CD4-positive, alpha-beta T cell (primary cell): ENCODE results near the gene MBNL2. TPM values are rescaled to one million over a fixed set of nuclear protein-coding genes. Genes with fewer than 3 reads are reported as not detected.

Experiments
- ATAC-seq: fragments of 200-7000 bp; cut with Tn5 transposase; one replicate; pipeline ENCODE4 v1.10.0; 2022; ENCODE audit warnings: mild to moderate bottlenecking; ENCODE audit not compliant: poor library complexity
- CTCF ChIA-PET: fragments of 350-600 bp; sonication (Branson Sonifier 250); formaldehyde crosslinking; loops from one replicate; lab custom pipeline; 2021; ENCODE audit warnings: antibody characterized with exemption, inconsistent platforms; lab: Charles Lee
- POLR2A ChIA-PET: fragments of 350-600 bp; sonication (Branson Sonifier 250); formaldehyde crosslinking; loops from one replicate; lab custom pipeline; 2021; ENCODE audit warnings: antibody characterized with exemption, inconsistent platforms; lab: Charles Lee
- DNase-seq, 14 experiments: peaks; one replicate each; pipeline ENCODE4 v3.0.0-alpha.2; 2013 to 2020; ENCODE audit warnings: mixed read lengths in 2 of 14
- H3K27ac ChIP-seq, 2 donors: one replicate each; pipeline versions ENCODE4 v1.5.1 to v1.7.0; 2013; ENCODE audit warnings: low read length in 2 of 2, low read depth in 1 of 2, mild to moderate bottlenecking in 1 of 2
- H3K27me3 ChIP-seq, 2 experiments: 1 replicate in 1 of 2; 2 replicates in 1 of 2; pipeline versions ENCODE4 v1.6.1 to v1.7.0; 2013; ENCODE audit warnings: low read length in 2 of 2, control low read depth in 1 of 2, mild to moderate bottlenecking in 1 of 2, moderate library complexity in 1 of 2; ENCODE audit not compliant: insufficient read depth in 2 of 2, control insufficient read depth in 1 of 2
- H3K36me3 ChIP-seq: one replicate; pipeline ENCODE4 v1.6.1; 2013; ENCODE audit warnings: low read length, control low read depth; ENCODE audit not compliant: insufficient read depth
- H3K4me1 ChIP-seq: one replicate; pipeline ENCODE4 v1.6.1; 2013; ENCODE audit warnings: low read length, control low read depth; ENCODE audit not compliant: insufficient read depth
- H3K4me3 ChIP-seq: one replicate; pipeline ENCODE4 v1.5.1; 2013; ENCODE audit warnings: mild to moderate bottlenecking, low read length, moderate library complexity
- H3K9me3 ChIP-seq, 2 experiments: 1 replicate in 1 of 2; 2 replicates in 1 of 2; pipeline versions ENCODE4 v1.6.1 to v1.7.0; 2013; ENCODE audit warnings: low read length in 2 of 2, mild to moderate bottlenecking in 2 of 2, control low read depth in 1 of 2, moderate library complexity in 1 of 2; ENCODE audit not compliant: control insufficient read depth in 1 of 2, insufficient read depth in 1 of 2
- H3K27ac Mint-ChIP-seq: one replicate; pipeline ENCODE4 v1.8.0; 2020; ENCODE audit warnings: mixed read lengths
- H3K27me3 Mint-ChIP-seq: one replicate; pipeline ENCODE4 v1.8.0; 2021; ENCODE audit warnings: mixed read lengths
- H3K36me3 Mint-ChIP-seq: one replicate; pipeline ENCODE4 v1.8.0; 2021; ENCODE audit warnings: low read depth, mixed read lengths
- H3K4me1 Mint-ChIP-seq: one replicate; pipeline ENCODE4 v1.8.0; 2021; ENCODE audit warnings: low read depth, mixed read lengths
- H3K4me3 Mint-ChIP-seq: one replicate; pipeline ENCODE4 v1.8.0; 2020; ENCODE audit warnings: mild to moderate bottlenecking, mixed read lengths
- H3K9me3 Mint-ChIP-seq: one replicate; pipeline ENCODE4 v1.8.0; 2020; ENCODE audit warnings: mixed read lengths
- CTCF ChIP-seq: fragments of 200-600 bp; IDR thresholded peaks from one replicate; pipeline ENCODE4 v1.8.0; 2022; ENCODE audit warnings: antibody characterized with exemption, mild to moderate bottlenecking
- intact Hi-C, 2 experiments: fragments of 100-400 bp; cut with DNase I in 1 of 2; cut with micrococcal nuclease in 1 of 2; formaldehyde crosslinking; loops; one replicate each; pipeline versions ENCODE4 v1.15.1 to v1.9.0; 2023 to 2025; cut with DNase I, micrococcal nuclease
- total RNA-seq, 174 experiments: library from RNA in 2 of 174; stranded (reverse) in 2 of 174; gene quantifications; one replicate each; pipeline ENCODE4 v1.2.3 and lab custom pipeline; 2021 to 2026

The MBNL2 gene
- total RNA-seq, 2 experiments from 2014 or later, result 35.9 to 36.0 TPM

DNA sequence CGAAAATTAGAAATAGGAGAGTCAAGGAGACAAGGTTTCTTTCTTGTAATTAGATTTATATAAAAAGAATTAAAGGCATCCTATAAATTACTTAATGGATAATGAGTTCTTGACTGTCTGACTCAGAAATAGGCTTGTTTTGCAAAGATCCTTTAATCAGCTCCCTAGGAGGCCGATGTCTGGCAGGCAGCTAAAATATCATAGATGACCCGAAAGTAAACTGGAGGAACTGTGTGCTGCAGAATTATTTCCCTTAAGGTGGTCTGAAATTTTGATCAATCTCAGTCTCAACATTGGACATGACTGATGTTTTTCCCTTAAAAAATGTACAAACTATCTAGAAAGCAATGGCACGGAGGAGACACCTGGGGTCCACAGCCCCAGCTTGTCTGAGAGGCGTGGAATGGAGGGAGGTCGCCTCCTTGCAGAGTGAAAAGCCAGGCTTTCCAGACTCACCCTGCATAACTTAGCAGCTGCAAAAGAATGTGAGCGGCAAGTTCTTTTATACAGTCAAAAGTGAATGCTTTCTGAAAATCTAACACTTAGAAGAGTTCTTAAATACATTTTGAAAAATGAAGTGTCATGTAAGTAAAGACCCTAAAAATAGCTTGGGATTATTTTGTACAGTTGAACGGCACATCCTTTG lies 44.8 kb downstream of the MBNL2 start:
- H3K4me1 Mint-ChIP-seq, result peaks cover 49% of the 10 kb centered on the region

GRCh38 chr13:97267418-97268059 lies 45.4 kb downstream of the MBNL2 start:
- H3K36me3 Mint-ChIP-seq, result peaks cover 26% of the 10 kb centered on the region
- H3K27me3 Mint-ChIP-seq, result no peaks in the 10 kb centered on the region
- CTCF ChIA-PET, result no interaction called here
- H3K4me1 Mint-ChIP-seq, result peaks cover 49% of the 10 kb centered on the region
- H3K4me1 ChIP-seq, result no peaks in the 10 kb centered on the region
- no peak overlapping the region for H3K27ac ChIP-seq
- POLR2A ChIA-PET, result no interaction called here
- H3K9me3 ChIP-seq, result no peaks in the 10 kb centered on the region
- ATAC-seq (no peak), DNase-seq (no peak)
- no peaks in the 10 kb centered on the region for H3K9me3 Mint-ChIP-seq
- no peak for TF ChIP-seq CTCF
- intact Hi-C loops, result no loop called here
- H3K4me3 Mint-ChIP-seq, result no peak overlapping the region
- no peak overlapping the region for H3K27ac Mint-ChIP-seq
- H3K36me3 ChIP-seq, result peaks cover 3% of the 10 kb centered on the region
- no peak overlapping the region for H3K4me3 ChIP-seq
- no peaks in the 10 kb centered on the region for H3K27me3 ChIP-seq

More for the DNA sequence above, 44.8 kb downstream of the MBNL2 start:
- Mint-ChIP-seq H3K27me3 (no peaks in the 10 kb centered on the region), H3K36me3 (peaks cover 26% of the 10 kb centered on the region), H3K9me3 (no peaks in the 10 kb centered on the region), H3K4me3 (no peak overlapping the region), H3K27ac (no peak overlapping the region)
- no peak for DNase-seq
- Histone ChIP-seq H3K36me3 (peaks cover 3% of the 10 kb centered on the region), H3K4me1 (peaks cover 4% of the 10 kb centered on the region), H3K27me3 (no peaks in the 10 kb centered on the region), H3K27ac (no peak overlapping the region), H3K9me3 (no peaks in the 10 kb centered on the region), H3K4me3 (no peak overlapping the region)
- POLR2A ChIA-PET, result no interaction called here
- ATAC-seq, result no peak
- intact Hi-C loops, result no loop called here
- TF ChIP-seq CTCF, result no peak
- CTCF ChIA-PET, result interaction anchor here (0.6 kb wide), 1 partner anchor 11 kb away, joined by 3 read pairs; no protein-coding TSS in a partner anchor

GRCh38 chr13:97268772-97269171 lies 46.6 kb downstream of the MBNL2 start:
- Mint-ChIP-seq H3K27ac (no peak overlapping the region), H3K27me3 (no peaks in the 10 kb centered on the region), H3K4me3 (no peak overlapping the region), H3K9me3 (no peaks in the 10 kb centered on the region), H3K36me3 (peaks cover 22% of the 10 kb centered on the region), H3K4me1 (peaks cover 48% of the 10 kb centered on the region)
- CTCF ChIA-PET, result no interaction called here
- H3K9me3 ChIP-seq, result no peaks in the 10 kb centered on the region
- POLR2A ChIA-PET, result no interaction called here
- no peak overlapping the region for H3K4me3 ChIP-seq
- TF ChIP-seq CTCF, result no peak
- ATAC-seq (no peak), DNase-seq (no peak)
- H3K4me1 ChIP-seq, result no peaks in the 10 kb centered on the region
- H3K36me3 ChIP-seq, result peaks cover 3% of the 10 kb centered on the region
- no peak overlapping the region for H3K27ac ChIP-seq
- intact Hi-C loops, result no loop called here
- H3K27me3 ChIP-seq, result no peaks in the 10 kb centered on the region
